Pancreas (tissue), 10 donors: ENCODE measurements around the gene COL6A1. TPM values are rescaled to one million over a fixed set of nuclear protein-coding genes. Genes with fewer than 3 reads are reported as not detected.

ENCODE experiments used
- ATAC-seq, 4 donors: fragments of 200-7000 bp; cut with Tn5 transposase; one replicate each; pipeline versions ENCODE4 v1.8.0 to v1.9.1; 2020; ENCODE audit warnings: mild to moderate bottlenecking in 4 of 4, moderate library complexity in 4 of 4
- DNase-seq, 6 donors: peaks; one replicate each; pipeline ENCODE4 v3.0.0-alpha.2; 2020
- FAIRE-seq: peaks from 2 replicates; lab custom pipeline; 2012; peaks lifted over from hg19 to GRCh38; lab: Jason Lieb, UNC
- H3K27ac ChIP-seq, 4 donors: fragments of 200-600 bp; sonication (generic); 1 replicate in 3 of 4; 2 replicates in 1 of 4; pipeline versions ENCODE4 v1.5.0 to v1.8.0; 2020
- H3K27me3 ChIP-seq, 4 donors: fragments of 200-600 bp; one replicate each; pipeline ENCODE4 v1.8.0; 2021
- H3K36me3 ChIP-seq, 3 donors: fragments of 200-600 bp; sonication (generic) in 1 of 3; one replicate each; pipeline versions ENCODE4 v1.5.0 to v1.8.0; 2020 to 2021
- H3K4me1 ChIP-seq, 3 donors: fragments of 200-600 bp; one replicate each; pipeline ENCODE4 v1.8.0; 2021
- H3K4me3 ChIP-seq, 4 donors: fragments of 200-600 bp; sonication (generic) in 2 of 4; one replicate each; pipeline versions ENCODE4 v1.5.0 to v1.8.0; 2020 to 2021
- H3K9me3 ChIP-seq, 4 donors: fragments of 200-600 bp; one replicate each; pipeline ENCODE4 v1.8.0; 2021
- CTCF ChIP-seq, 4 donors: fragments of 200-600 bp; sonication (generic) in 3 of 4; IDR thresholded peaks; one replicate each; pipeline versions ENCODE4 v1.5.0 to v1.8.0; 2021; ENCODE audit warnings: antibody characterized with exemption in 4 of 4
- WGBS, 2 donors: extraction: QIAGEN DNeasy Blood & Tissue Kit; methylation state at CpG; one replicate each; pipeline ENCODE4 v1.1.7; 2013; 5-methylcytosine and 5-hydroxymethylcytosine counted together
- intact Hi-C, 3 donors: fragments of 100-400 bp; cut with DNase I; formaldehyde crosslinking; loops; one replicate each; pipeline versions ENCODE4 v1.11.1 to v1.14.2; 2022
- polyA plus RNA-seq, 2 donors: library from polyadenylated mRNA; stranded (reverse); fragments of 200-250 nt; gene quantifications; one replicate each; pipeline ENCODE4 v1.2.3, GENCODE V29; 2013
- total RNA-seq, 6 donors: library from RNA; stranded (reverse); fragmentation: NEBNext Ultra II Directional in 4 of 6; extraction: Animal tissue kit (Norgen Biotek cat#: 25700) in 4 of 6; gene quantifications; one replicate each; pipeline versions ENCODE4 v1.2.1 to v1.2.4, GENCODE V29; 2021 to 2023
- donor health status: healthy with polysubstance abuse.
- donor health status: DM: no; HTN: no; CAD: no; lungs with moderate emphysema.
- donor health status: DM: no; HTN: no; CAD: no.
- donor health status: control.
- donor health status: control.
- donor health status: Bipolar disorder and iron deficiency.
- donor health status: DM: yes; HTN: yes; CAD: no.
- donor health status: DM: no; HTN: no; CAD: no.
- donor health status: DM: no; HTN: no; CAD: no.
- donor health status: DM: yes; HTN: yes; CAD: no.

The COL6A1 gene
- total and polyA plus RNA-seq, 8 donors = 22.9 to 131 (median 61.2) TPM

- DNase-seq (peak in 4 of 6 donors; percentile 12 to 61 (median 32)), ATAC-seq (no peak), FAIRE-seq (no peak)
- 86 to 93% methylated on average over 23 to 27 of the region's 27 CpGs for WGBS, 2 donors
- no peaks in the 10 kb centered on the region for H3K36me3 ChIP-seq
- H3K4me3 ChIP-seq = no peak overlapping the region
- H3K9me3 ChIP-seq = no peaks in the 10 kb centered on the region
- H3K4me1 ChIP-seq = no peaks in the 10 kb centered on the region
- intact Hi-C loops = no loop called here
- H3K27me3 ChIP-seq = no peaks in the 10 kb centered on the region
- no peak overlapping the region for H3K27ac ChIP-seq
- no peak for TF ChIP-seq CTCF (IDR thresholded peaks at IDR 0.05)
Observed at GRCh38 chr21:46000182-46000730, 18.7 kb downstream of the COL6A1 start.

GRCh38 chr21:46000731-46001641 lies 19.4 kb downstream of the COL6A1 start:
- peak in 1 of 4 donors; percentile 20 for ATAC-seq
- no peaks in the 10 kb centered on the region for H3K27me3 ChIP-seq
- H3K27ac ChIP-seq = no peak overlapping the region
- TF ChIP-seq CTCF (IDR thresholded peaks at IDR 0.05) = no peak
- no peaks in the 10 kb centered on the region for H3K4me1 ChIP-seq
- no peak for FAIRE-seq
- WGBS, 2 donors = 79 to 83% methylated on average over 38 to 44 of the region's 44 CpGs
- H3K4me3 ChIP-seq = no peak overlapping the region
- intact Hi-C loops = no loop called here
- DNase-seq = peak in 4 of 6 donors; percentile 12 to 52 (median 38)
- no peaks in the 10 kb centered on the region for H3K36me3 ChIP-seq
- H3K9me3 ChIP-seq = no peaks in the 10 kb centered on the region

- Histone ChIP-seq H3K27me3 (no peaks in the 10 kb centered on the region), H3K27ac (no peak overlapping the region), H3K4me1 (no peaks in the 10 kb centered on the region), H3K36me3 (no peaks in the 10 kb centered on the region), H3K4me3 (no peak overlapping the region), H3K9me3 (no peaks in the 10 kb centered on the region)
- intact Hi-C loops = no loop called here
- no peak for TF ChIP-seq CTCF (IDR thresholded peaks at IDR 0.05)
- ATAC-seq (no peak), DNase-seq (peak in 4 of 6 donors; percentile 12 to 70 (median 40)), FAIRE-seq (no peak)
- 90 to 93% methylated on average over 50 to 51 of the region's 51 CpGs for WGBS, 2 donors
Observed at GRCh38 chr21:46001821-46002681, 20.5 kb downstream of the COL6A1 start.

GRCh38 chr21:46002841-46003574 lies 21.4 kb downstream of the COL6A1 start:
- 92 to 96% methylated on average over 45 to 54 of the region's 54 CpGs for WGBS, 2 donors
- DNase-seq = peak in 2 of 6 donors; percentile 16 to 58
- Histone ChIP-seq H3K27ac (no peak overlapping the region), H3K4me3 (no peak overlapping the region), H3K27me3 (no peaks in the 10 kb centered on the region), H3K36me3 (no peaks in the 10 kb centered on the region), H3K4me1 (no peaks in the 10 kb centered on the region), H3K9me3 (no peaks in the 10 kb centered on the region)
- no peak for FAIRE-seq
- TF ChIP-seq CTCF (IDR thresholded peaks at IDR 0.05) = no peak
- ATAC-seq = no peak
- intact Hi-C loops = no loop called here
